ENCODE measurements around the gene BCL3. TPM values are rescaled to one million over a fixed set of nuclear protein-coding genes. Genes with fewer than 3 reads are reported as not detected.

The BCL3 gene
- total RNA-seq, 4 donors from 2014 or later, result 26.6 to 88.9 (median 51.4) TPM

DNA sequence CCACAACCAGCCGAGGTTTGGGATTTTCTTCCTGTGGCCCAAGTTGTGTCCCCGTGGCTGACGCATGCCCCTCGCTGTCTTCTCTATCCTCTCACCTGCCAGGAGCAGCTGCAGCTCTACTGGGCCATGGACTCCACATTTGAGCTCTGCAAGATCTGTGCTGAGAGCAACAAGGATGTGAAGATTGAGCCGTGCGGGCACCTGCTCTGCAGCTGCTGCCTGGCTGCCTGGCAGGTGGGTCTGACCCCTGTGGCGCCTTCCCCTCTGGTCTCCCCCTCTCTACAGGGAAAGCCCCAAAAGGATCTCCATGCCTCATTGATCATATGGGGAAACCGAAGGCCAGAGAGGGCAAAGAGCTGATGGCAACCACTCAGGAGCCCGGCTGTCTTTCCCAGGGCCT lies 43.8 kb downstream of the BCL3 start:
- intact Hi-C loops (cut with DNase I), result no loop called here
- 86 to 100% methylated on average over 4 to 5 of the region's 9 CpGs for WGBS, 2 donors
- H3K9me3 ChIP-seq, result no peaks in the 10 kb centered on the region

DNA sequence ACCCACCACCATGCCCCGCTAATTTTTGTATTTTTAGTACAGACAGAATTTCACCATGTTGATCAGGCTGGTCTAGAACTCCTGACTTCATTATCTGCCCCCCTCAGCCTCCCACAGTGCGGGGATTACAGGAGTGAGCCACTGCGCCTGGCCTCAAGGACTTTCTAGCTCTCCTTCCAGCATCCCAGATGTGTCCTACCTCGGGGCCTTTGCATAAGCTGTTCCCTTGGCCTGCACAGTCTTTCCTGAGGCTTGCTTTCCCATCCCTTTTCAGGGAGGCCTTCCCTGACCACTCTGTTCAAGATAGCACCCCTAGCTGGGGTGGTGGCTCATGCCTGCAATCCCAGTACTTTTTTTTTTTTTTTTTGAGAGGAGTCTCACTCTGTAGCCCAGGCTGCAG lies 46.1 kb downstream of the BCL3 start:
- intact Hi-C loops (cut with DNase I), result loop anchor here (5.0 kb wide), 1 partner anchor 48 kb away; no protein-coding TSS in a partner anchor
- H3K4me3 ChIP-seq, result no peak overlapping the region
- WGBS, 2 donors, result 82 to 94% methylated on average over 4 of the region's 4 CpGs
- DNase-seq, result no peak
- no peak overlapping the region for H3K27ac ChIP-seq
- TF ChIP-seq, protein P1, sequence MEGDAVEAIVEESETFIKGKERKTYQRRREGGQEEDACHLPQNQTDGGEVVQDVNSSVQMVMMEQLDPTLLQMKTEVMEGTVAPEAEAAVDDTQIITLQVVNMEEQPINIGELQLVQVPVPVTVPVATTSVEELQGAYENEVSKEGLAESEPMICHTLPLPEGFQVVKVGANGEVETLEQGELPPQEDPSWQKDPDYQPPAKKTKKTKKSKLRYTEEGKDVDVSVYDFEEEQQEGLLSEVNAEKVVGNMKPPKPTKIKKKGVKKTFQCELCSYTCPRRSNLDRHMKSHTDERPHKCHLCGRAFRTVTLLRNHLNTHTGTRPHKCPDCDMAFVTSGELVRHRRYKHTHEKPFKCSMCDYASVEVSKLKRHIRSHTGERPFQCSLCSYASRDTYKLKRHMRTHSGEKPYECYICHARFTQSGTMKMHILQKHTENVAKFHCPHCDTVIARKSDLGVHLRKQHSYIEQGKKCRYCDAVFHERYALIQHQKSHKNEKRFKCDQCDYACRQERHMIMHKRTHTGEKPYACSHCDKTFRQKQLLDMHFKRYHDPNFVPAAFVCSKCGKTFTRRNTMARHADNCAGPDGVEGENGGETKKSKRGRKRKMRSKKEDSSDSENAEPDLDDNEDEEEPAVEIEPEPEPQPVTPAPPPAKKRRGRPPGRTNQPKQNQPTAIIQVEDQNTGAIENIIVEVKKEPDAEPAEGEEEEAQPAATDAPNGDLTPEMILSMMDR (IDR thresholded peaks at IDR 0.05), result no peak
- no peak for TF ChIP-seq POLR2A (IDR thresholded peaks at IDR 0.05)
- H3K9me3 ChIP-seq, result no peaks in the 10 kb centered on the region
- no peaks in the 10 kb centered on the region for H3K27me3 ChIP-seq
- H3K36me3 ChIP-seq, result peaks cover 0 to 94% (median 5%) of the 10 kb centered on the region in 3 donors
- no peaks in the 10 kb centered on the region for H3K4me1 ChIP-seq

More for the DNA sequence above, 43.8 kb downstream of the BCL3 start:
- Histone ChIP-seq H3K4me3 (no peak overlapping the region), H3K36me3 (peaks cover 0 to 97% (median 5%) of the 10 kb centered on the region in 3 donors), H3K27ac (no peak overlapping the region), H3K27me3 (no peaks in the 10 kb centered on the region), H3K4me1 (peaks cover 0 to 4% (median 0%) of the 10 kb centered on the region in 3 donors)
- no peak for TF ChIP-seq POLR2A (IDR thresholded peaks at IDR 0.05)
- TF ChIP-seq, protein P1 (IDR thresholded peaks at IDR 0.05), result no peak
- DNase-seq, result no peak

DNA sequence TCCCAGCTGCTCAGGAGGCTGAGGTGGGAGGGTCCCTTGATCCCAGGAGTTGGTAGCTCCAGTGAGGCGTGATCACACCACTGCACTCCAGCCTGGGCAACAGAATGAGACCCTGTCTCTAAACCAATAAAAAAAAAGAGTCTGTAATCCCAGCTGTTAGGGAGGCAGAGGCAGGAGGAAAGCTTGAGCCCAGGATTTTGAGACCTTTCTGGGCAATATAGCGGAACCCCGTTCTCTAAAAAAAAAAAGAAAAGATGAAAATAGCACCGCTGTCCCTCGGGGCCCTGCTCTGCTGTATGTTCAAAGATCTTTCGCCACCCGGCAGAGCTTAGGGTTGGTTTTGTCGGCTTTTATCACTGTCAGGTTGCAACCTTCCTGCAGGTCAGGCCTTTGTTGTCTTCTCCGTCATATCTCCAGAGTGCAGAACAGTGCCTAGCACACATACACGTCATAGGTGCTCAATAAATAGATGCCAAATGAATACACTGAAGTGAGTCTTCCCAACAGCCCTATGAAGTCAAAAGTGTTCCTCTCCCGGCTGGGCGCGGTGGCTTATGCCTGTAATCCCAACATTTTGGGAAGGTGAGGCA lies 47.0 kb downstream of the BCL3 start:
- no peak for DNase-seq
- no peak overlapping the region for H3K27ac ChIP-seq
- intact Hi-C loops (cut with DNase I), result loop anchor here (5.0 kb wide), 1 partner anchor 47 kb away; no protein-coding TSS in a partner anchor

DNA sequence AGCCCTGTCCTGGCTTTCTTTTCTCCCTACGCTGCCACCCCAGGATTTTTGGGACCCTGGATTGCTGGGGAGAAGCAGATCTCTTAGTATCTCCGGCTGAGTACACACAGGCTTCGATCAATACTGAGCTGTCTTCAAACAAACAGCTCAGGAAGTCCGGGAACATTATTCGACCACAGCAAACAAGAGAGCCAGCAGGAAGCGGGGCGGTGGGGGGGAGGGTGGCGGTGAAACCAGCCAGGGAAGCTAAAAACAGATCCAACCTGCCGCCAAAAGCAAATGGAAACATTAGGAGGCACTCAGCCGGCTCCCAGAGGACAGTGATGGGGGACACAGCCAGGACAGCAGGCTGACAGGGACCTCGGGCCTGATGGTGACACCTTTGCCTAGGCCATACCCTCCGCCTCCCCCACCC lies 48.2 kb downstream of the BCL3 start:
- DNase-seq, result no peak
- Histone ChIP-seq H3K36me3 (peaks cover 0 to 73% (median 0%) of the 10 kb centered on the region in 3 donors), H3K27ac (peak overlapping the region in 3 of 4 donors; percentile 41 to 69 (median 50)), H3K27me3 (no peaks in the 10 kb centered on the region), H3K4me1 (peaks cover 0 to 7% (median 0%) of the 10 kb centered on the region in 3 donors), H3K4me3 (no peak overlapping the region), H3K9me3 (no peaks in the 10 kb centered on the region)
- TF ChIP-seq POLR2A (IDR thresholded peaks at IDR 0.05), result no peak
- TF ChIP-seq, protein P1 (IDR thresholded peaks at IDR 0.05), result no peak
- intact Hi-C loops (cut with DNase I), result loop anchor here (5.0 kb wide), 1 partner anchor 46 kb away; no protein-coding TSS in a partner anchor
- WGBS, 2 donors, result 50 to 62% methylated on average over 9 to 11 of the region's 12 CpGs

More for the DNA sequence above, 47.0 kb downstream of the BCL3 start:
- WGBS, 2 donors, result 91% methylated on average over 11 to 12 of the region's 13 CpGs
- Histone ChIP-seq H3K4me3 (no peak overlapping the region), H3K36me3 (peaks cover 0 to 86% (median 3%) of the 10 kb centered on the region in 3 donors), H3K9me3 (no peaks in the 10 kb centered on the region), H3K4me1 (peaks cover 0 to 4% (median 0%) of the 10 kb centered on the region in 3 donors), H3K27me3 (no peaks in the 10 kb centered on the region)
- TF ChIP-seq, protein P1 (IDR thresholded peaks at IDR 0.05), result no peak
- no peak for TF ChIP-seq POLR2A (IDR thresholded peaks at IDR 0.05)

DNA sequence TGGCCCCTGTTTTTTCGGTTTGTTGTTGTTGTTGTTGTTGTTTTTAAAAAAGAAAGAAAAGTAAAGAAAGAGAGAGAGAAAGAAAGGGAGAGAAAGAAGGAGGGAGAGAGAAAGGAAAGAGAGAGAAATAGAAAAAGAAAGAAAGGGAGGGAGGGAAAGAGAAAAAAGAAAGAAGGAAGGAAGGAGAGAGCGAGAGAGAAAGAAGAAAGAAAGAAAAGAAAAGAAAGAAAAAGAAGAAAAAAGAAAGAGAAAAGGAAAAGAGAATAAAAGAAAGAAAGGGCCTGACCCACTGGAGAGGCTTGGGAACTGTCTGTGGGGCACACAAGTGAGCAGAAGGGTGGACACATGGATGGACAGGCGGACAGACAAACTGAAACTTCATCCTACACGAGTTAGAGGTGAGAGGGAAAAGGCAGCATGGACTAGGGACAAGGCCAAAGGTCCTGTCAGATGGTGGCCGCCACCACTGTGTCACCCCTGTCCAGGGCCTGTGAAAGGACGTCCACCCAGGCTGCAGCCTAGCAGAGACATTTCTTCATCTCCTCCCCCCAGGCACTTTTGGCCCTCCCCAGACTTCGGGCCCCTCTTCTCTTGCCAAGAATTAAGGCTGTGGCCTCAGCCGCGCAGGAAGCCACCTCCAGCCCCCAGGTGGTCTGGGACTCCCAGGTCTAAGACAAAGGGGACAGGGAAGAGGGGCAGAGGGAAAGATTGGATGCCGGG lies 51.3 kb downstream of the BCL3 start:
- Histone ChIP-seq H3K9me3 (no peaks in the 10 kb centered on the region), H3K36me3 (peaks cover 0 to 52% (median 0%) of the 10 kb centered on the region in 3 donors), H3K27me3 (no peaks in the 10 kb centered on the region), H3K4me3 (no peak overlapping the region), H3K27ac (no peak overlapping the region), H3K4me1 (peaks cover 0 to 7% (median 0%) of the 10 kb centered on the region in 3 donors)
- intact Hi-C loops (cut with DNase I), result loop anchor here (5.0 kb wide), 1 partner anchor 43 kb away; no protein-coding TSS in a partner anchor
- DNase-seq, result no peak
- no peak for TF ChIP-seq POLR2A (IDR thresholded peaks at IDR 0.05)
- TF ChIP-seq, protein P1 (IDR thresholded peaks at IDR 0.05), result no peak
- 64 to 67% methylated on average over 7 to 10 of the region's 10 CpGs for WGBS, 2 donors
